ENCODE data around the gene METTL5.
"Not testable (repeated sequence)": the region's sequence is repeated elsewhere in the genome, so short reads cannot be mapped to it uniquely, and the experiment has no call there.

The METTL5 gene

DNA sequence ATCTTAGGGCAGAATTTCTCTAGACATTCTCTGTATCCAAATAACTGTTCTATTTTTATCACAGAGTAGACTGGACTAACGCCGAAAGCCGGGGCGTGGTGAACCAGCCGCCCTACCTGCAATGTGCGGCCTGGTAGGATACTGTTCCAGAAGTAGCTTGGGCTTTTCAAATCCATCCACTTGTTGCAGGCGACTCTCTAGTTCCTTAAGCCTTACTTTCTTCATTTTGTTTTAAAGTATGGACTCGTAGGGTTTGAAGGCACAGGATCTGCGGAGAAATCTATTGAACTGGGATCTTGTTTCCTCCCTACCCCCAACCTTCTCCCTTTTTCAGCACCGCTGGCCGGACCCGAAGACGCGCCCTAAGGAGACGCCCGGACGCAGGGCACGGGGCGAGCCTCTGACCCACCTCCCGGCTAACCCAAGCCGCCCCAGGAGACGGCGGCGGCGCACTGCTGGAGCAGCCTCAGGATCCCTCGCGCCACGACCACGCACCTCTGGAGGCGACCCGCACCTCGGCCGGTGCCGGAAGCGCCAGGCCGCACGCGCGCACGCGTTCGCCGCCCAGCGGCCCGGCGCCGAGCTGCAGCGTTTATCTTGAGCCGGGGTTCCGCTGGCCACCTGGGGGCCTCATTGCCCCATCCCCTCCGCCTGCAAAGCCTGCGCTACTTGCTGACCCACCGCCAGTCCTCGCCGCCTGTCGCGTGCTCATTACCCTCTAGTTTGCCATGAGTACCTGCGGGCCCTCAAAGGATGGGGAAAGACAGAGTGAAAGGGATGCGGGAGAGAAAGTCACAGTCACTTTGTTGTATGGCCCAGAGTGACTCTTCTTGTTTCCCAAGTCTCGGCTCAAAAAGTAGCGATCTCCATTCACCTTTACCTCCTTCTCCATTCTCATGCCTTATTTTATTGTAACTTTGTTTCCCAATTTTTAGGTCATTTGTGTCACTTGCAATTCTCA is at the start of gene METTL5:
Gene METTL5 (minus strand): TSS at position 533 of the 961 bp plus-strand sequence. CDS start 308 bp downstream, at position 225.
- FAIRE-seq = no peak

GRCh38 chr2:169871994-169872393 is 47.3 kb upstream of the METTL5 start:
- peak; percentile 92 for FAIRE-seq

DNA sequence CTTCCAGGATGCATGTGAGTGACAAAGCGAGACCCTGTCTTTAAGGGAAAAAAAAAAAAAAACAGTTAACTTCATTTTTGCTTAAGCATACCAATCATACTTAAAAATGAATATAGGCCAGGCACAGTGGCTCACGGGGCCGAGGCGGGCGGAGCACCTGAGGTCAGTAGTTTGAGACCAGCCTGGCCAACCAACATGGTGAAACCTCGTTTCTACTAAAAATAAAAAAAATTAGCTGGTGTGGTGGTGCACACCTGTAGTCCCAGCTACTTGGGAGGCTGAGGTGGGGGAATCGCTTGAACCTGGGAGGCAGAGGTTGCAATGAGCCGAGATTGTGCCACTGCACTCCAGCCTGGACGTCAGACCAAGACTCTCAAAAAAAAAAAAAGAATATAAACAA is 46.7 kb upstream of the METTL5 start:
- FAIRE-seq = not testable (repeated sequence)

DNA sequence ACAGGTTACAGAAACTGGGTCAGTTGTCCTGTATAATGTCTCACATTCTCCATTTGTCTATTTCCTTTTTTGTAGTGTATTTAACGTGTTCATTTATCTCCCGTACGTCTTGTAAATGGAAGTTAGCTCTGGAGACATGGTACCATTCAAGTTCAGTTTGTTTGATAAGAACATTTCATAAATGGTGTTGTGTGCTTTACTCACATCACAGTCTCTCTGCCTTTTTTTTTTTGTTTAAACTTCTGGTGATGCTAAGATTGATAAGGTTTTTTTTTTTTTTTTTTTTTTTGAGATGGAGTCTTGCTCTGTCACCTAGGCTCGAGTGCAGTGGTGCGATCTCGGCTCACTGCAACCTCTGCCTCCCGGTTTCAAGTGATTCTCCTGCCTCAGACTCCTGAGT is 44.2 kb upstream of the METTL5 start:
- FAIRE-seq = no peak

DNA sequence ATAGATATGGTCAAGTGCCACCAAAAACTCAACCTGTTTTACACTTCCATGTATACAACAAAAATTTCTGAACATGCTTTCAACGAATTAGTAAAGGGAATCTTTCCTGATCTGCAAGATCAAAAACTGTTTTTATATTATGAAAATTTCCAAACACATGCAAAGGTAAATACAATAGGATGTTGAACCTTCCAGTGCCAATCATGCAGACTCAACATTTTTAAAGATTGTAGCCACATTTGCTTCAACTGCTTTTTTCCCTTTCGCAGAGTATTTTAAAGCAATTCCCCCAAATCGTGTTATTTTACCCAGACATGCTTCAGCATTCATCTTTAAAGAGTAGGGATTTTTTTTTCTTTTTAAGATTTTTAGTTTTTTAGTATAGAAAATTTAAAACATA is 42.9 kb upstream of the METTL5 start:
- no peak for FAIRE-seq

DNA sequence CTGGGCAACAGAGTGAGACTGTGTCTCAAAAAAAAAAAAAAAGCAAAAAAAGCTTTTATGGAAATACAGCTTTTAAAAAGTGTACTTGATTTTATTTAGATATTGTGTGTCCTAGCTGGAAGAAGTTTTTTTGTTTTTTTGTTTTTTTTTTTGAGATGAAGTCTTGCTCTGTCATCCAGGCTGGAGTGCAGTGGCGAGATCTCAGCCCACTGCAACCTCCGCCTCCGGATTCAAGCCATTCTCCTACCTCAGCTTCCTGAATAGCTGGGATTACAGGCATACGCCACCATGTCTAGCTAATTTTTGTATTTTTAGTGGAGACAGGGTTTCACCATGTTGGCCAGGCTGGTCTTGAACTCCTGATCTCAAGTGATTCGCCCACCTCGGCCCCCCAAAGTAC is 41.5 kb upstream of the METTL5 start:
- not testable (repeated sequence) for FAIRE-seq

DNA sequence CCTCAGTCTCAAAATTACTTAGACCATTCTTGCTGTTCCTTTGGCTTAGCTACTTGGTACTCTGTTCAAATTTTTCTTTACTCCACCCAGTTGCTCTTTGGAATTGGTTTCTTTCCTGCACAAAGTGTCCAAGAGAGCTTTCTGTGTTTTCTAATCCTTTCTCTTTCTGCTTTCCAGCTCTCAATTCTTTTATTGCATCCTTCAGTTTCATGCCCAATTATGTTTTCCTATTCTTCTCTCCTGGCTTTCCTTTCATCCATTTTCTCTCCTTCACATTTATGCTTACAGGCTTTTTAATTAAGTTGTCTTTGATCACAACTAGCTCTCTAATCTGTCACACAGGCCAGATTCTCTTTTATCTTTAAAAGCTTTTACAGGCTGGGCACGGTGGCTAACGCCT is 40.8 kb upstream of the METTL5 start:
- no peak for FAIRE-seq

- FAIRE-seq = no peak
These were observed 38.1 kb upstream of the METTL5 start for GRCh38 chr2:169862816-169863215.

DNA sequence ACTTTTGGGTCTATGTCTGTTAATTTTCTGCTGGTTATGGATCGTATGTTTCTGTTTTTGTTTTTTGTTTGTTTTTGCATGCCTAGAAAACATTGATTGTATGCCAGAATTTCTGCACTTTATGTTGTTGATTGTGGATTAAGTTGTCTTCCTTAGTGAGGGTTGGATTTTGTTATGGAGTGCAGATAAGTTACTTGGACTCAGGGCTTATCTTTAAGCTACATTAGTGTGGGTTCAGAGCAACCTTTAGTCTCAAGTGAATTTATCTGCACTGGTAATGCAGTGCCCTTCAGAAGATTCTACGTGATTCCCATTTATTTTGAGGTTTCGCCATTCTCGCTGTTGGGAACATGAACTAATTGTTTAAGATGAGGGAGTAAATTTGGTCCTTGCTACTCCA is 35.4 kb upstream of the METTL5 start:
- FAIRE-seq = no peak

DNA sequence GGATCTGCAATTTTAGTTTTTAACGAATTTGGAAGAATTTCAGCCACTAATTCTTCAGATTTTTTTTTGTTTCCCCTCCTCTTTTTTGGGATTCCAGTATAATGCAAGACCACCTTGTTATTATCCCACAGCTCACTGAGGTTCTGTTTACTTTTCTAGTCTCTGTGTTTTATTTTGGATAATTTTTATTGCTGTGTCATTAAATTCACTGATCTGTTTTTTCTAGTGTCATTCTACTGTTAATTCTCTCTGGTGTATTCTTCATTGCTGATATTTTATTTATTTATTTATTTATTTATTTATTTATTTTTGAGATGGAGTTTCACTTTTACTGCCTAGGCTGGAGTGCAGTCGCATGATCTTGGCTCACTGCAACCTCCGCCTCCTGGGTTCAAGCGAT is 34.7 kb upstream of the METTL5 start:
- FAIRE-seq = no peak

GRCh38 chr2:169855281-169856258 is 30.9 kb upstream of the METTL5 start:
- FAIRE-seq = not testable (repeated sequence)

- no peak for FAIRE-seq
These were observed 28.4 kb upstream of the METTL5 start for GRCh38 chr2:169853041-169853668.

DNA sequence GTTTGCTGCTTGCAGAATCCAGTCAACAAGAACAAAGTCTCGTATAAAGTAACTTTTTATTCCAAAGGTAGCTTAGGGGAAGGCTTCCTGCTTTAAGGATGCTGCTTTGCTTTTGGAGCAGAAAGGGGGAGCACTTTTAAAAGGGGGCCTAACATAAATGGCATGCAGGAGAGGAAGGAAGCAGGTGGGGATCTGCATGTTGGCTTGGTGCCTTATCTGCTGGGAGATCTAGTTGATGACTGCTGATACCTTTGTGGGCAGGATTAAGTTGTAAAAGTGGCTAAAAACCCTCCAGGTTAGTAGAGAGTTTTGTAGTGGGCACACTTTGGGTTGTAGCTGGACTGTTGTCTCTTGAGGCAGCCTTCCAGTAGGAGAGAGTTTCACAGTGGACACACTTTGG is 25.0 kb upstream of the METTL5 start:
- no peak for FAIRE-seq

GRCh38 chr2:169848959-169849693 is 24.4 kb upstream of the METTL5 start:
- FAIRE-seq = not testable (repeated sequence)

DNA sequence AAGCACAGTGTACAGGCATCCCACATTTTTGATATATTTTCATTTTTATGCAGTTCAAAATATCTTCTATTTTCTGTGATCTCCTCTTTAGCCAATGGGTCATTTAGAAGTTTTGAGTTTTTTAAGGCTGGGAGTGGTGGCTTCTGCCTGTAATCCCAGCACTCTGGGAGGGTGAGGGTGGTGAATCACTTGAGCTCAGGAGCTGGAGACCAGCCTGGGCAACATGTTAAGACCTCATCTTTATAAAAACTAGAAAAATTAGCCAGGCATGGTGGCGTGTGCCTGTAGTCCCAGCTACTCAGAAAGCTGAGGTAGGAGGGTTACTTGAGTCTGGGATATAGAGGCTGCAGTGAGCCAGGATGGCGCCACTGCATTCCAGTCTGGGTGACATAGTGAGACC is 20.3 kb upstream of the METTL5 start:
- FAIRE-seq = no peak

GRCh38 chr2:169841625-169842024 is 16.9 kb upstream of the METTL5 start:
- FAIRE-seq = not testable (repeated sequence)

GRCh38 chr2:169840747-169841142 is 16.0 kb upstream of the METTL5 start:
- no peak for FAIRE-seq

- no peak for FAIRE-seq
These were observed 15.4 kb upstream of the METTL5 start for GRCh38 chr2:169839954-169840746.

DNA sequence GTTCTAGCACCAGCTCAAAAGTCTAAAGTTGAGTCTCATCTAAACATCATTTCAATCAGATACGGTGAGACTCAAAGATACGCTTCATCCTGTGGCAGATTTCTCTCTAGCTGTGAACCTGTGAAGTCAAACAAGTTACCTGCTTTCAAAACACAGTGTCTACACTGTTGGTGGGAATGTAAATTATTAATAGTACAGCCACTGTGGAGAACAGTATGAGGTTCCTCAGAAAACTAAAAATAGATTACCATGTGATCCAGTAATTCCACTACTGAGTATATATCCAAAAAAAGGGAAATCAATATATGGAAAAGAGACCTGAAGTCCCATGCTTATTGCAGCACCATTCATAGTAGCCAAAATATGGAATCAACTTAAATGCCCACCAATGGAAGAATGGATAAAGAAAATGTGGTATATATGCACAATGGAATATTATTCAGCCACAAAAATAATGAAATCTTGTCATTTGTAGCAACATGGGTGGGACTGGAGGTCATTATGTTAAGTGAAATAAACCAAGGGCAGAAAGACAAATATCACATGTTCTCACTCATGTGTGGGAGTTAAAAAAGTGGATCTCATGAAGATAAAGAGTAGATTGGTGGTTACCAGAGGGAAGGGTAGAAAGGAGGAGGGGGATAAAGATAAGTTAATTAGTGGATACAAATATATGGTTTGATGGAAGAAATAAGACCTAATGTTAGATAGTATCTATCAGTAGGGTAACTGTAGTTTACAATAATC is 14.2 kb upstream of the METTL5 start:
- FAIRE-seq = no peak

- no peak for FAIRE-seq
These were observed 9.7 kb upstream of the METTL5 start for GRCh38 chr2:169834401-169834800.

Measured in islet of Langerhans (tissue), 1 donor.